ENCODE data around the gene BCL6B.
"Not testable (repeated sequence)": the region's sequence is repeated elsewhere in the genome, so short reads cannot be mapped to it uniquely, and the experiment has no call there.

Gene BCL6B

GRCh38 chr17:7022781-7023571, at the start of gene BCL6B:
Gene BCL6B, plus strand, starts transcription at chr17:7023050. Its CDS starts 622 bp downstream, at chr17:7023672.
- DNase-seq: no peak

GRCh38 chr17:6979440-6979839, 43.4 kb upstream of the BCL6B start:
- not testable (repeated sequence) for DNase-seq

GRCh38 chr17:6981426-6981825, 41.4 kb upstream of the BCL6B start:
- DNase-seq: no peak

- no peak for DNase-seq
Observed at GRCh38 chr17:6985266-6985665, 37.6 kb upstream of the BCL6B start.

- no peak for DNase-seq
Observed at GRCh38 chr17:6986676-6987075, 36.2 kb upstream of the BCL6B start.

- no peak for DNase-seq
Observed at GRCh38 chr17:6989779-6990178, 33.1 kb upstream of the BCL6B start.

GRCh38 chr17:6993613-6994056, 29.2 kb upstream of the BCL6B start:
- not testable (repeated sequence) for DNase-seq

GRCh38 chr17:6994118-6994598, 28.7 kb upstream of the BCL6B start:
- DNase-seq: no peak

GRCh38 chr17:6994666-6995256, 28.1 kb upstream of the BCL6B start:
- no peak for DNase-seq

GRCh38 chr17:6995500-6996255, 27.2 kb upstream of the BCL6B start, which contains the start of gene ALOX12:
Gene ALOX12, plus strand, starts transcription at chr17:6996049. Its CDS starts 69 bp downstream, at chr17:6996118.
- DNase-seq: no peak

- no peak for DNase-seq
Observed at GRCh38 chr17:6996256-6997011, 26.4 kb upstream of the BCL6B start.

- no peak for DNase-seq
Observed at GRCh38 chr17:6997171-6997570, 25.7 kb upstream of the BCL6B start.

- DNase-seq: no peak
Observed at GRCh38 chr17:6998855-6999508, 23.9 kb upstream of the BCL6B start.

GRCh38 chr17:7001318-7001961, 21.4 kb upstream of the BCL6B start:
- peak; percentile 50 for DNase-seq

GRCh38 chr17:7002288-7003047, 20.4 kb upstream of the BCL6B start:
- no peak for DNase-seq

- no peak for DNase-seq
Observed at GRCh38 chr17:7003745-7004144, 19.1 kb upstream of the BCL6B start.

GRCh38 chr17:7004398-7005253, 18.2 kb upstream of the BCL6B start:
- peak; percentile 85 for DNase-seq

- DNase-seq: no peak
Observed at GRCh38 chr17:7005716-7006115, 17.1 kb upstream of the BCL6B start.

- no peak for DNase-seq
Observed at GRCh38 chr17:7007143-7007542, 15.7 kb upstream of the BCL6B start.

GRCh38 chr17:7010523-7010922, 12.3 kb upstream of the BCL6B start:
- no peak for DNase-seq

Data from activated CD4-positive, alpha-beta T cell treated with anti-CD3 and anti-CD28 coated beads, Interleukin-2, Interleukin-6, amounts not matched to agents 100 ng/mL and 50 ng/mL, durations not matched to agents 16 hours and 8 hours (primary cell).